ENCODE results near the gene INCENP.
"Not testable (repeated sequence)": the region's sequence is repeated elsewhere in the genome, so short reads cannot be mapped to it uniquely, and the experiment has no call there.

The INCENP gene

GRCh38 chr11:62181097-62181496 lies 57.3 kb downstream of the INCENP start:
- DNase-seq, result no peak

GRCh38 chr11:62182147-62182891 lies 58.5 kb downstream of the INCENP start:
- no peak for DNase-seq

- no peak for DNase-seq
Observed at GRCh38 chr11:62186195-62186594, 62.4 kb downstream of the INCENP start.

- DNase-seq, result no peak
Observed at GRCh38 chr11:62190011-62190410, 66.2 kb downstream of the INCENP start, which contains the start of gene SCGB1D1. TSS of gene SCGB1D1 (plus strand) at chr11:62190216. CDS start at chr11:62190285, 69 bp downstream.

- DNase-seq, result no peak
Observed at GRCh38 chr11:62193952-62194351, 70.1 kb downstream of the INCENP start.

- not testable (repeated sequence) for DNase-seq
Observed at GRCh38 chr11:62195010-62195409, 71.2 kb downstream of the INCENP start.

- DNase-seq, result no peak
Observed at GRCh38 chr11:62195945-62196344, 72.1 kb downstream of the INCENP start.

- not testable (repeated sequence) for DNase-seq
Observed at GRCh38 chr11:62197400-62197799, 73.6 kb downstream of the INCENP start.

GRCh38 chr11:62201376-62201775 lies 77.6 kb downstream of the INCENP start:
- no peak for DNase-seq
